Retinal pigment epithelial cell (primary cell): ENCODE results near the gene KCNIP1.

ENCODE experiments used
- DNase-seq: peaks from one replicate; pipeline ENCODE4 v3.0.0-alpha.2; 2010; ENCODE audit warnings: low read depth
- H3K4me3 ChIP-seq: 2 replicates; pipeline ENCODE4 v1.5.1; 2011; ENCODE audit warnings: mild to moderate bottlenecking, low read length, control low read depth, moderate library complexity
- CTCF ChIP-seq: conservative IDR thresholded peaks from 2 replicates; pipeline ENCODE4 v1.5.1; 2011; ENCODE audit warnings: low read depth, low read length, control low read depth, inconsistent platforms

Gene KCNIP1

DNA sequence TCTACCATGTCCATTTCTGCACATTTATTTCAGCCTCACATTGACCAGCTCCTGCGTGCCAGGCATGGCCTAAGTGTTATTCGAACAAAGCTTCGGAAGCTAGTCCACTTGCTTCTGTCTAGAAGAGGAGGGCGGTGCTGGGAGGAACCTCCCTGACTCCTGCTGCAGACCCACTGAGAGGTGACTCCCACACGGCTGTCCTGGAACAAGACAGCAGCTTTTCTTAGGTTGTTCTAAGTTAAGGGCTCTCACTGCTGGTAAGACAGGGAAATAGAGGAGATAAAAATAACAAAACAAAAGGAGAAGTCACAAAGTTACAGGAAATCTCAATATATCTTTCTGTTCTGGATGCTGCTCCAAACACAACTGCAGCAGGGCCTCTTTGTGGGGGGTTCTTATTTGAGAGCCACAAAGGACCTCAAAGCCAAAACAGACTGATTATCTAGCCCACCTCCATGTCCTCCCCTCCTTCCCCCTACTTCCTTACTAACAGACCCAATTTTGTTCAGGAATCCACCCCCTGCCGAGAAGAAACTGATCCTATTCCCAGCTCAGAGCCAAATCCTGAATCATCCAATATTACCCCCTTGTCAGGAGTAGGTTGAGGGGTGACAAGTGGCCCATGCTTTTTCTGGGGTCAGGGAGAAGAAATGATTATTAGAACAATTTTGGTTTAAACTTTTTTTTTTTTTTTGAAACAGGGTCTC is 28.4 kb upstream of the KCNIP1 start:
- H3K4me3 ChIP-seq = no peak overlapping the region
- no peak for TF ChIP-seq CTCF
- DNase-seq = no peak

DNA sequence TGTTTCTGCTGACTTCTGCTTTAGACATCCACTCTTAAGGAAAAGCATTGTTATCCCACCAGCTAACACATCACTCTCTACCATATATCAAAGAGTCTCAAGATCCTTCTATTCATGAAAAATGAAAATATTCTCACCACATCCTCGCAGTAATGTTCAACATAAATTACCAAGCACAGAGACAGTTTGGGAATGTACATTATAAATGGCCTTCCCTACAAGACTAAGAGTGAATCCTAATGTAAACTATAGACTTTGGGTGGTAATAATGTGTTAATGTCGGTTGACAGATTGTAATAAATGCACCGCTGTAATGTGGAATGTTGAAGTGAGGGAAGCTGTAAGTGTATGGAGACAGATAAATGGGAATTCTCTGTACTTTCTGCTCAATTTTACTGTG is 27.1 kb upstream of the KCNIP1 start:
- DNase-seq = no peak
- H3K4me3 ChIP-seq = no peak overlapping the region
- no peak for TF ChIP-seq CTCF

DNA sequence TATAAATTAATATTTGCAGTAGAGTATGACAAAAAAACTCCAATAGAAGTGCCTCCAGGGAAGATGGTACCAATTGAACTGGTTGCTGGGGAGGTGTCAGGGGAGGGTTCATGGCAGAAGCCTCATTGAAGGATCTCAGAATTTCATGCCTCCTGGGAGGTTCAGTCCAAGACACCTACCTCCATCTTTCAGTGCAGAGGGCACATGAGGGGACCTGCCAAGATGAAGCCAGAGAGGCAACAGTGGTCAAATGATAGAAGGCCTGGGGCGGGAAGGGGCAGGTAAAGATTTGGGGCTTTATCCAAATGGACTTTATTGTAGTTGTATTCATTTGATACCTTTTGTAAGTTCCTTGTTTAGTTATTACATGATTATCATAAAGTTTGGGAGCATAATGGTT is 25.9 kb upstream of the KCNIP1 start:
- H3K4me3 ChIP-seq = no peak overlapping the region
- TF ChIP-seq CTCF = no peak
- no peak for DNase-seq

GRCh38 chr5:170478306-170478705 is 25.5 kb upstream of the KCNIP1 start:
- TF ChIP-seq CTCF = no peak
- DNase-seq = no peak
- no peak overlapping the region for H3K4me3 ChIP-seq

GRCh38 chr5:170479484-170479883 is 24.3 kb upstream of the KCNIP1 start:
- DNase-seq = no peak
- peak; percentile 33 for TF ChIP-seq CTCF

GRCh38 chr5:170480260-170480659 is 23.6 kb upstream of the KCNIP1 start:
- no peak for DNase-seq
- TF ChIP-seq CTCF = no peak
- no peak overlapping the region for H3K4me3 ChIP-seq

More at GRCh38 chr5:170479484-170479883, 24.3 kb upstream of the KCNIP1 start:
- H3K4me3 ChIP-seq = no peak overlapping the region

GRCh38 chr5:170481849-170482248 is 22.0 kb upstream of the KCNIP1 start:
- TF ChIP-seq CTCF = no peak
- no peak for DNase-seq
- H3K4me3 ChIP-seq = no peak overlapping the region
